ENCODE data around the gene KMT2B. TPM values are rescaled to one million over a fixed set of nuclear protein-coding genes. Genes with fewer than 3 reads are reported as not detected.

KMT2B gene
- total RNA-seq, result 10 to 100 TPM; 32.1 to 46.9 TPM

DNA sequence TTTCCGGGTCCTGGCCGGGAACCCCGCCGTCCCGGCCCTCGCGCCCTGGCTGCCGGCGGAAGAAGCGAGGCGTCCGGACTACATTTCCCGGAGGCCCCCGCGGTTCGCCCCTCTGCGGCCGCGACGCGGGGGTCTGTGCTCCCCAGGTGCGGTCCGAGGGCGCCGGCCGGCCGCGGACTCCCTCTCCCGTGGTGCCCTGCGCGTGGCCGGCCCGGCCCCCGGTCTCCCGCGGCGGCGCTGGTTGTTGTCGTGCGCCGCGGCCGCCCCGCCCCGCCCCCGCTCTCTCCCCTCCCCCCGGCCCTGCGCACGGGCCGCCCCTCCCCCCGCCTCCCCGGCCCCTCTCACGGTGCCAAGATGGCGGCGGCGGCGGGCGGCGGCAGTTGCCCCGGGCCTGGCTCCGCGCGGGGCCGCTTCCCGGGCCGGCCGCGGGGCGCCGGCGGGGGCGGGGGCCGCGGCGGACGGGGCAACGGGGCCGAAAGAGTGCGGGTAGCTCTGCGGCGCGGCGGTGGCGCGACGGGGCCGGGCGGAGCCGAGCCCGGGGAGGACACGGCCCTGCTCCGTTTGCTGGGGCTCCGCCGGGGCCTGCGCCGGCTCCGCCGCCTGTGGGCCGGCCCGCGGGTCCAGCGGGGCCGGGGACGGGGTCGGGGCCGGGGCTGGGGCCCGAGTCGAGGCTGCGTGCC, at the start of gene KMT2B:
Gene KMT2B (plus strand): TSS at position 339 of the 680 bp plus-strand sequence. CDS start 16 bp downstream, at position 355.
- intact Hi-C loops (cut with DNase I), result loop anchor here (2.0 kb wide), 1 partner anchor 23 kb away; no protein-coding TSS in a partner anchor
- DNase-seq, result no peak
- Histone ChIP-seq H3K36me3 (peaks cover 6% of the 10 kb centered on the region), H3K27me3 (no peaks in the 10 kb centered on the region), H3K9ac (ENCODE audit: low read depth in 2 of 2, low read length in 2 of 2) (peak within 1 kb of the TSS; percentile 66 to 88), H3K27ac (peak within 1 kb of the TSS; percentile 96), H3K4me1 (peaks cover 18% of the 10 kb centered on the region), H3K9me3 (no peaks in the 10 kb centered on the region), H3K4me3 (peak within 1 kb of the TSS; percentile 95)
- TF ChIP-seq CTCF (IDR thresholded peaks at IDR 0.05), result no peak

DNA sequence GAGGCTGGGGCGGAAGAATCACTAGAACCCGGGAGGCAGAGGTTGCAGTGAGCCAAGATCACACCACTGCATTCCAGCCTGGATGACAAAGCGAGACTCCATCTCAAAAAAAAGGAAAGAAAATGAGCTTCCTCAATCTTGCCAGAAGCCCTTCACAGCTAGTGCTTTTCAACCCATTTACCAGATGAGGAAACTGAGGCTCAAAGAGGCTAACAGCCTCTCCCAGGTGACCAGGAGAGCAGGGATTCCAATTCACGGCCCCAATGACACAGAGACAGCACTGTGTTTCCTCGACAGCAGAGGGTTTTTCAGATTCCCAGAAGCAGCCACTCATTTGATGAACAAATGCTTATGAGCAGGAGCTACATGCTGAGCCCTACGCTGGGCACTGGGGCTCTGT, 48.2 kb upstream of the KMT2B start:
- H3K27me3 ChIP-seq, result peaks cover 18% of the 10 kb centered on the region
- H3K9ac ChIP-seq (ENCODE audit: low read depth in 2 of 2, low read length in 2 of 2), result no peak overlapping the region
- no peak for TF ChIP-seq CTCF (IDR thresholded peaks at IDR 0.05)
- no peak overlapping the region for H3K4me3 ChIP-seq
- no peaks in the 10 kb centered on the region for H3K36me3 ChIP-seq
- intact Hi-C loops (cut with DNase I), result no loop called here
- no peak for DNase-seq
- H3K4me1 ChIP-seq, result no peaks in the 10 kb centered on the region
- no peak overlapping the region for H3K27ac ChIP-seq
- no peaks in the 10 kb centered on the region for H3K9me3 ChIP-seq

- Histone ChIP-seq H3K27ac (no peak overlapping the region), H3K9ac (ENCODE audit: low read depth in 2 of 2, low read length in 2 of 2) (no peak overlapping the region), H3K9me3 (no peaks in the 10 kb centered on the region), H3K27me3 (peaks cover 18% of the 10 kb centered on the region), H3K4me3 (no peak overlapping the region), H3K36me3 (no peaks in the 10 kb centered on the region), H3K4me1 (no peaks in the 10 kb centered on the region)
- intact Hi-C loops (cut with DNase I), result no loop called here
- TF ChIP-seq CTCF (IDR thresholded peaks at IDR 0.05), result no peak
- DNase-seq, result no peak
These were observed 47.8 kb upstream of the KMT2B start for GRCh38 chr19:35669974-35670373.

DNA sequence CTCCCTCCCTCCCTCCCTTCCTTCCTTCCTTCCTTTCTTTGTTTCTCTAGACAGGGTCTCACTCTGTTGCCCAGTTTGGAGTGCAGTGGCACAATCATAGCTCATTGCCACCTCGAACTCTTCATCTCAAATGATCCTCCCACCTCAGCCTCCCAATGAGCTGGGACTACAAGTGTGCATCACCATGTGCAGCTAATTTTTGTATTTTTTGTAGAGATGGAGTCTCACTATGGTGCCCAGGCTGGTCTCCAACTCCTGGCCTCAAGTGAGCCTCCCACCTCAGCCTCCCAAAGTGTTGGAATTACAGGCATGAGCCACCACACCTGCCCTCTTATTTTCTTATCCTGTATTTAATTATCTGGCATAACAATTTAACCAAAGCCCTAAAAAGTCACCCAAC, 47.1 kb upstream of the KMT2B start:
- no peak overlapping the region for H3K9ac ChIP-seq (ENCODE audit: low read depth in 2 of 2, low read length in 2 of 2)
- H3K27ac ChIP-seq, result no peak overlapping the region
- no peak for TF ChIP-seq CTCF (IDR thresholded peaks at IDR 0.05)
- H3K4me3 ChIP-seq, result no peak overlapping the region
- DNase-seq, result no peak
- intact Hi-C loops (cut with DNase I), result no loop called here
- H3K36me3 ChIP-seq, result no peaks in the 10 kb centered on the region
- H3K9me3 ChIP-seq, result no peaks in the 10 kb centered on the region
- peaks cover 18% of the 10 kb centered on the region for H3K27me3 ChIP-seq
- H3K4me1 ChIP-seq, result no peaks in the 10 kb centered on the region

- Histone ChIP-seq H3K4me1 (no peaks in the 10 kb centered on the region), H3K9me3 (no peaks in the 10 kb centered on the region), H3K4me3 (no peak overlapping the region), H3K27me3 (peaks cover 18% of the 10 kb centered on the region), H3K36me3 (no peaks in the 10 kb centered on the region), H3K27ac (no peak overlapping the region), H3K9ac (ENCODE audit: low read depth in 2 of 2, low read length in 2 of 2) (no peak overlapping the region)
- DNase-seq, result no peak
- TF ChIP-seq CTCF (IDR thresholded peaks at IDR 0.05), result no peak
- intact Hi-C loops (cut with DNase I), result no loop called here
These were observed 46.0 kb upstream of the KMT2B start for GRCh38 chr19:35671818-35672217.
